GM18517 (cell line): ENCODE measurements around the gene TTLL12.
"Not testable (repeated sequence)": the region's sequence is repeated elsewhere in the genome, so short reads cannot be mapped to it uniquely, and the experiment has no call there.

Source experiments
- ATAC-seq: cut with Tn5 transposase; IDR thresholded peaks from one replicate; pipeline ENCODE4 v1.9.1; 2021; ENCODE audit warnings: mild to moderate bottlenecking, moderate library complexity; ENCODE audit not compliant: unreplicated experiment

Gene TTLL12

GRCh38 chr22:43157874-43158546, 28.9 kb downstream of the TTLL12 start:
- ATAC-seq: no peak

DNA sequence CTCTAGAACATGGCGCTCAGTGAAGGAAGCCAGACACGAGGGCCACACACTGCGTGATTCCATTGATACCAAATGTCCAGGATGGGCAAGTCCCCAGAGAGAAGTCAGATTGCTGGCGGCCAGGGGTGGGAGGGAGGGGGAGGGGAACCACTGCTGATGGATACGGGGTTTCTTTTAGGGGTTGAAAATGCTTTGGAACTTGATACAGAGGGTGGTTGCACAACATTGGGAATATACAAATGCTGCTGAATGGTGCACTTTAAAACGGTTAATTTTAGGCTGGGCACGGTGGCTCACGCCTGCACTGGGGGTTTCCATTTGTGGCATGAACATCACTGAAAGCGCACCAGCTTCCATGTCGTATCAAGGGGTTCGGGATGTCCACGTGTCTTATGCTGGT, 30.5 kb downstream of the TTLL12 start:
- no peak for ATAC-seq

DNA sequence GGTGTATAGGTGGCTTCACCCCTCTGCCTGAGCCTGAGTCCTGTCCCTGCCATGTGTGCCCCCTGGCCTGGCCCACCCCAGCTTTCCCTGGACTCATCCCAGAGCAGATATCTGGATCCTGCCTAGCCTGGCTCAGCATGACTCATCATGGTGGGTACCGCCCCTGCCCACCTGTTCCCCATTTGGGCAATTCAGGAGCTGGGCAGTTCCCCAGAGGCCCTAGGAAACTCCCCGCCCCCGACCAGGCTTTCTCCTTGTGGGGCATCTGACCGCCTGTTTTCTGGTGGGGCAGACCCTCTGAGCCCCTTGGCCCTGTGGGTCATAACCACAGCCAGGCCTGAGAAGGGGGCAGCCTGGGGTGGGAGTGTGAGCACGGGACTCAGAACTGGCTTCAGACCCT, 31.1 kb downstream of the TTLL12 start:
- no peak for ATAC-seq

DNA sequence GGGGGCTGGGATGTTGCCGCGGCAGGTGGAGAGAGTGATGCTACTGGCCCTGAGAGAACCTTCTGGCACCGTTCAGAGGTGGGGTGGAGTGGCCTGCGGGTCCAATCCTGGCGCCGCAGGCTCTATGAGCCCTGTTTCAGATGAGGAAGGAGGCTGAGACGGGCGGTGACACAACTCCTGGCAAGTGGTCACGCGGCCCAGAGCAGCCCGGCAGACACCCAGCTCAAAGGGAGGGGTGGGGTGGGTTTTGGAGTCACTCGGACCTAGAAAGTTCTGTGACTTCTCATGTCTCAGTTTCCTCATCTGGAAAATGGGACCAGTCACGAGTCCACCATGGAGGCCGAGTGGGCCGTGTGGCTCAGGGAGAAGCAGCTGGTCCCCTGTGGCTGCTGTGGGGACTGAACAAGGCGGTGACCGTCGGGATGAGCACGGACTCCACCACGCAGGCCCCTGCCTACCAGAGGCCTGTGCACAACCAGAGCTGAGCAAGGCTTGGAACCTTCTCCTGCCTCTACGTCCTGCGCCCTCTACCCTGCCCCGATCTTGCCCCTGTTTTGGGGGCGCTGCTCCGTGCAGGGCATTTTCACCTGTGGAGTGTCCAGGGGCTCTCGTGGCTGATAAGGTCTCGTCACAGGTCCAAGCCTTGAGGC, 31.9 kb downstream of the TTLL12 start:
- no peak for ATAC-seq

- ATAC-seq: no peak
Measured at GRCh38 chr22:43153899-43154298, 33.0 kb downstream of the TTLL12 start.

DNA sequence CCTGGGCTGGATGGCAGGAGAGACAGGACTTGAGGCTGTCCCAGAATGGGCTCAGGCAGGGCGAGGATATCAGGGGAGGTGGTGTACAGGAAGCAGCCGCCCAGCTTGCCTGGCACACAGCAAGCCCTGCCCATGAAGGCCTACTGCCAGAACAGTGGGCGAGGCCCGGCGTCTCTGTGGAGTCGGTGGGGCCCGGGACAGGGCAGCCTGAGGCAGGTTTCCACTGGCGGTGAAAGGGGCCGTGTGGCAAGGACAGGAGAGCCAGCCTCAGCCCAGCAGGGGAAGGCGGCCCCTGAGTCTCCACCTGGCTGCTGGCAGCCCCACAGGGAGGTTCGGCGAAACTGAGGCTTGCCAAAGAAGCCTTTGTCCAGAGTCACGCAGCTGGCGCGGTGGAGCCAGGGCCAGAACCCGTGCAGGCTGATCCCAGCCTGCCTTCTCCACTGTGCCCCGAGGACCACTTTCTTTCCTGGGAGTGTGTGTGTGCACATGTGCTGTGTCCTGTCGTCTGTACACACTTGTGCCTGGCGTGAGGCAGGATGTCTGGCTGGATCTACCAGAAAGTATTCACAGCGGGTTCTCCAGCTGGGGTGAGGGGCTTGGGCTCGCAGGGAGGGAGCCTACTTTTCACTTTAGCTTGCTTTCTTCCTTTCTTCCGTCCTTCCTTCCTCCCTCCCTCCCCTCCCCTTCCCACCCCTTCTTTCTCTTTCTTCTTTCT, 34.4 kb downstream of the TTLL12 start:
- ATAC-seq: no peak

DNA sequence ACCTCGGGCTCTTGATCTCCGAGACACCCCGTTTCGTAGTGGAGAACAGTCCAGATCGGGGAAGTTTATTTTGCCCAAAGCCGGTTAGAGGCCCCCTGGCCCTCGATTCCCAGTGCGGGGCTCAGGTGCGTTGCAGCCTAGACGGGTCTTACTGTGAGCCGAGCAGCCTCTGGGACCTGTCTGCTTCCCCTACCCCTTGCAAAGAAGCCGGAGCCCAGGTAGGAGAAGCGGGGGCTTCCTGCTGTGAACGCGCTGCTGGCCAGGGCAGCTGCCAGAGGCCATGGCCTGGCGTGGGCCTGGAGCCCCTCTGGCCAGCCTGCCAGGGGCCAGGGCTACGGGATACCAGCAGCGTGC, 35.0 kb downstream of the TTLL12 start:
- ATAC-seq: no peak

GRCh38 chr22:43151251-43152002, 35.5 kb downstream of the TTLL12 start, which contains the start of gene TSPO:
TSS of gene TSPO (plus strand) at chr22:43151559. CDS start at chr22:43159239, 7,680 bp downstream.
- ATAC-seq: no peak

GRCh38 chr22:43150731-43151206, 36.2 kb downstream of the TTLL12 start:
- no peak for ATAC-seq

DNA sequence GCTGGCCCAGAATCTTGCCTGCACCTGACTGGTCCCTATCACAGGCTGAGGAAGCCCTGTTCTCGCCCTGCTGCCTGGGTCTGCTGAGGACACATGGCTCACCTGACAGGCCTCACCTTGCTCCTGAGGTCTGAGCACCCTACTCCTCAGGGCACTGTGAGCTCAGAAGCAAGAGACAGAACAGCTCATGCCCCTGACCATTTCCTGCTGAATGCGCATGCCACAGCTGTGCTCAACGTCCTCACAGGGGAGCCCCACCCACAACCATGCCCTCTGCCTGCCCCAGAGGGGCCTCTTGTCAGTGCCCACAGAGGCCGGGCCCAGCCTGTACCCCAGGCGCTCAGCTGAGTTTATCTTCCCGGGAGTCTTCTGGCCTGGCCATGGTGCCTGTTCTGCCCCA, 38.4 kb downstream of the TTLL12 start:
- ATAC-seq: no peak

- ATAC-seq: no peak
Measured at GRCh38 chr22:43147821-43148220, 39.1 kb downstream of the TTLL12 start.

DNA sequence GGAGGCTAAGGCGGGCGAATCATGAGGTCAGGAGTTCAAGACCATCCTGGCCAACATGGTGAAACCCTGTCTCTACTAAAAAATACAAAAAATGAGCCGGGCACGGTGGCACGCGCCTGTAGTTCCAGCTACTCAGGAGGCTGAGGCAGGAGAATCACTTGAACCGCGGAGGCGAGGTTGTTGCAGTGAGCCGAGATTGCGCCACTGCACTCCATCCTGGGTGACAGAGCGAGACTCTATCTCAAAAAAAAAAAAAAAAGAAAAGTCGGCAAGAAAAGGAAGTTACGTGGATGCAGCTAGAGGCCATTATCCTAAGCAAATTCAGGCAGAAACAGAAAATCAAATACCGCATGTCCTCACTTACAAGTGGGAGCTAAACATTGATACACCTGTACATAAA, 40.6 kb downstream of the TTLL12 start:
- not testable (repeated sequence) for ATAC-seq

- not testable (repeated sequence) for ATAC-seq
Measured at GRCh38 chr22:43145371-43145770, 41.6 kb downstream of the TTLL12 start.

GRCh38 chr22:43144949-43145348, 42.0 kb downstream of the TTLL12 start:
- ATAC-seq: no peak

GRCh38 chr22:43142880-43143562, 43.9 kb downstream of the TTLL12 start, which contains the start of gene MCAT:
TSS of gene MCAT (minus strand) at chr22:43143398. CDS start at chr22:43143348, 50 bp downstream.
- ATAC-seq: peak; percentile 65

- no peak for ATAC-seq
Measured at GRCh38 chr22:43136801-43137200, 50.1 kb downstream of the TTLL12 start.

DNA sequence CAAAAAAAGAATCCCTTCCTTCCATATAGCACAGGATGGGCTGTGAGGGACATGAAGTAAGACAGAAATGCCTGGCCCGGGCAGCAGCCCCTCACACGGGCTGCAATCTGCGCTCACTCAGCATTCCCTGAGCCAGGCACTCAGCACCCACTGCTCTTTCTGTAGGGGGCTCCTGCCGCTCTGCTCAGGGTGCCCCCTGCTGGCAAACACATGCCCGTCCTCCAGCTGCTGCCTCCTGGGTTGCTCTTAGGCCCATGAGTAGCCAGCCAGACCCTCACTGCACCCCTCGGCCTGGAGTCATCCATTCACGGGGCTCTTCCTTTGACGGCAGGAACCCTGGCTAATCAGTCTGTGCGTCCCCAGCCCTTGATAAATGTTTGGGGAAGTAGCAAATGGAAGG, 50.7 kb downstream of the TTLL12 start:
- no peak for ATAC-seq

- ATAC-seq: no peak
Measured at GRCh38 chr22:43135565-43135964, 51.4 kb downstream of the TTLL12 start.

DNA sequence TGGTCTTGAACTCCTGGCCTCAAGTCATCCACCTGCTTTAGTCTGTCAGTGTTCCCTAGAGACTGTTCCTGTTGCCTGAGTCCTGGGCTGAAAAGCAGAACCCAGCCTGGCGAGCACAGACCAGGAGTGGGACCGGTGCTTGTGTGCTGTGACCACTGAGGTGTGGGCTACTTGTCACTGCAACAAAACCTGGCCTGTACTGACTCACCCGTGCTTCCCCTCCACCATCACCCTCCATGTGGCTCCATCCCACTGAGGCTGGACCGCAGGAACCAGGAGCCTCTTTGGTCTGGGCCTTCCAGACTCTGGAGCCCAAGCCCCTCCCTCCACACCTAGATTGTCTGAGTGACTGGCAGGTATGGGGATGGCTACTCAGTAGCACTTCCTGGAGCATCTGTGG, 52.4 kb downstream of the TTLL12 start:
- ATAC-seq: no peak

DNA sequence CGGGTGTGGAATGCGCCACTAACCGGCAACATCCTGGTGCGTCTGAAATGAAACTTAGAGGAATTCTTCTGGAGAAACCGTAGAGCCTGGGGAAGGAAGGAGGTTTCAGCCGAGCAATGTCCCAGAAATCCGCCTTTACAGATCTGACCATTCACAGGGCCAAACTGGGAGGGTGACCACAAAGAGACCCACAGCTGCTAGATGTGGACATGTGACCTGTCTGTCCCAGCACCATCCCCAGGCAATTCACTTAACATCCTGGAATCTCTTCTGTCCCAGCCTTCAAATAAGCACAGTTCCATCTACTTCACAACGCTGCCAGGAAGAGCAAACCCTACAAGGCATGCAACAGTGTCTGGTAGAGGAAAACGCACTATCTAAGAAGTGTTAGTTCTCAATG, 53.5 kb downstream of the TTLL12 start:
- no peak for ATAC-seq
